ENCODE results near the gene PHGDH. TPM values are rescaled to one million over a fixed set of nuclear protein-coding genes. Genes with fewer than 3 reads are reported as not detected.

PHGDH gene
- polyA plus RNA-seq, 5 donors = 99.5 to 129 (median 125) TPM

GRCh38 chr1:119727991-119728390, 16.3 kb downstream of the PHGDH start:
- DNase-seq = no peak

- DNase-seq = no peak
Observed at GRCh38 chr1:119729044-119729443, 17.3 kb downstream of the PHGDH start.

- DNase-seq = no peak
Observed at GRCh38 chr1:119731060-119731459, 19.3 kb downstream of the PHGDH start.

- DNase-seq = no peak
Observed at GRCh38 chr1:119731741-119732430, 20.2 kb downstream of the PHGDH start.

- DNase-seq = no peak
Observed at GRCh38 chr1:119732465-119733168, 20.9 kb downstream of the PHGDH start.

- DNase-seq = no peak
Observed at GRCh38 chr1:119733754-119734153, 22.0 kb downstream of the PHGDH start.

GRCh38 chr1:119735217-119735616, 23.5 kb downstream of the PHGDH start:
- no peak for DNase-seq

- no peak for DNase-seq
Observed at GRCh38 chr1:119736649-119737039, 24.9 kb downstream of the PHGDH start.

- DNase-seq = peak; percentile 19 to 31
Observed at GRCh38 chr1:119737040-119737682, 25.4 kb downstream of the PHGDH start.

GRCh38 chr1:119738100-119738720, 26.5 kb downstream of the PHGDH start:
- no peak for DNase-seq

- no peak for DNase-seq
Observed at GRCh38 chr1:119739150-119739549, 27.4 kb downstream of the PHGDH start.

- no peak for DNase-seq
Observed at GRCh38 chr1:119740261-119740660, 28.5 kb downstream of the PHGDH start.

GRCh38 chr1:119740896-119741780, 29.4 kb downstream of the PHGDH start:
- no peak for DNase-seq

- DNase-seq = no peak
Observed at GRCh38 chr1:119742202-119742601, 30.5 kb downstream of the PHGDH start.

GRCh38 chr1:119742677-119743076, 30.9 kb downstream of the PHGDH start:
- no peak for DNase-seq

- DNase-seq = no peak
Observed at GRCh38 chr1:119743308-119743707, 31.6 kb downstream of the PHGDH start.

GRCh38 chr1:119743776-119744597, 32.3 kb downstream of the PHGDH start:
- DNase-seq = peak; percentile 58 to 72

- no peak for DNase-seq
Observed at GRCh38 chr1:119744598-119744942, 32.8 kb downstream of the PHGDH start.

GRCh38 chr1:119745034-119745433, 33.3 kb downstream of the PHGDH start:
- DNase-seq = no peak

- no peak for DNase-seq
Observed at GRCh38 chr1:119747451-119747850, 35.7 kb downstream of the PHGDH start.

- DNase-seq = no peak
Observed at GRCh38 chr1:119748040-119748439, 36.3 kb downstream of the PHGDH start.

All from right lung (tissue), 5 donors.